Esophagus squamous epithelium (tissue), 4 donors: Measurements from ENCODE around the gene CEMP1.

Source experiments
- CTCF ChIP-seq, 6 experiments: fragments of 450-650 bp in 4 of 6; fragments of 200-600 bp in 2 of 6; sonication (generic) in 2 of 6; IDR thresholded peaks; one replicate each; pipeline ENCODE4 v1.5.1; 2016 to 2019; ENCODE audit warnings: antibody characterized with exemption in 6 of 6, mild to moderate bottlenecking in 4 of 6, moderate library complexity in 4 of 6
- POLR2A ChIP-seq, 4 donors: fragments of 450-650 bp; IDR thresholded peaks; one replicate each; pipeline ENCODE4 v1.6.1; 2017; ENCODE audit warnings: antibody characterized with exemption in 4 of 4, mild to moderate bottlenecking in 4 of 4, moderate library complexity in 3 of 4

GRCh38 chr16:2519711-2520080, 11.5 kb downstream of the CEMP1 start:
- TF ChIP-seq CTCF (IDR thresholded peaks at IDR 0.05) (no peak), POLR2A (IDR thresholded peaks at IDR 0.05) (no peak)
